Tongue (tissue), 2 donors: Measurements from ENCODE around the gene GID8. TPM values are rescaled to one million over a fixed set of nuclear protein-coding genes. Genes with fewer than 3 reads are reported as not detected.

ENCODE experiments used
- DNase-seq: peaks from one replicate; pipeline ENCODE4 v3.0.0-alpha.2; 2015
- total RNA-seq: library from RNA; depleted of rRNA; stranded (reverse); fragments of >200 nt; gene quantifications from one replicate; pipeline ENCODE4 v1.2.3, GENCODE V29; 2014

Gene GID8
- total RNA-seq, 1 donor from 2014 or later, result 31.3 TPM

- no peak for DNase-seq
These were observed 32.6 kb downstream of the GID8 start for GRCh38 chr20:62970307-62971210.

- DNase-seq, result no peak
These were observed 33.4 kb downstream of the GID8 start for GRCh38 chr20:62971211-62971949.

GRCh38 chr20:62971950-62972844 lies 34.2 kb downstream of the GID8 start:
- DNase-seq, result peak; percentile 91

GRCh38 chr20:62972845-62973745 lies 35.1 kb downstream of the GID8 start:
- DNase-seq, result no peak

- no peak for DNase-seq
These were observed 37.4 kb downstream of the GID8 start for GRCh38 chr20:62975251-62975760.

GRCh38 chr20:62975812-62976508 lies 38.0 kb downstream of the GID8 start:
- DNase-seq, result no peak

GRCh38 chr20:62976886-62977285 lies 38.9 kb downstream of the GID8 start:
- DNase-seq, result no peak

- DNase-seq, result no peak
These were observed 39.9 kb downstream of the GID8 start for GRCh38 chr20:62977613-62978560.

GRCh38 chr20:62978561-62978943 lies 40.6 kb downstream of the GID8 start:
- DNase-seq, result no peak

GRCh38 chr20:62979310-62979709 lies 41.4 kb downstream of the GID8 start:
- DNase-seq, result no peak

GRCh38 chr20:62979876-62980373 lies 42.0 kb downstream of the GID8 start:
- peak; percentile 68 for DNase-seq

- DNase-seq, result no peak
These were observed 42.5 kb downstream of the GID8 start for GRCh38 chr20:62980380-62980960.

GRCh38 chr20:62980970-62981369 lies 43.0 kb downstream of the GID8 start:
- peak; percentile 69 for DNase-seq

- no peak for DNase-seq
These were observed 44.5 kb downstream of the GID8 start for GRCh38 chr20:62982124-62983075.

- DNase-seq, result no peak
These were observed 45.3 kb downstream of the GID8 start for GRCh38 chr20:62983210-62983609.

GRCh38 chr20:62984666-62985443 lies 46.9 kb downstream of the GID8 start:
- no peak for DNase-seq

GRCh38 chr20:62985444-62985778 lies 47.5 kb downstream of the GID8 start:
- DNase-seq, result no peak
